ENCODE data around the gene MYOZ3.

The MYOZ3 gene

DNA sequence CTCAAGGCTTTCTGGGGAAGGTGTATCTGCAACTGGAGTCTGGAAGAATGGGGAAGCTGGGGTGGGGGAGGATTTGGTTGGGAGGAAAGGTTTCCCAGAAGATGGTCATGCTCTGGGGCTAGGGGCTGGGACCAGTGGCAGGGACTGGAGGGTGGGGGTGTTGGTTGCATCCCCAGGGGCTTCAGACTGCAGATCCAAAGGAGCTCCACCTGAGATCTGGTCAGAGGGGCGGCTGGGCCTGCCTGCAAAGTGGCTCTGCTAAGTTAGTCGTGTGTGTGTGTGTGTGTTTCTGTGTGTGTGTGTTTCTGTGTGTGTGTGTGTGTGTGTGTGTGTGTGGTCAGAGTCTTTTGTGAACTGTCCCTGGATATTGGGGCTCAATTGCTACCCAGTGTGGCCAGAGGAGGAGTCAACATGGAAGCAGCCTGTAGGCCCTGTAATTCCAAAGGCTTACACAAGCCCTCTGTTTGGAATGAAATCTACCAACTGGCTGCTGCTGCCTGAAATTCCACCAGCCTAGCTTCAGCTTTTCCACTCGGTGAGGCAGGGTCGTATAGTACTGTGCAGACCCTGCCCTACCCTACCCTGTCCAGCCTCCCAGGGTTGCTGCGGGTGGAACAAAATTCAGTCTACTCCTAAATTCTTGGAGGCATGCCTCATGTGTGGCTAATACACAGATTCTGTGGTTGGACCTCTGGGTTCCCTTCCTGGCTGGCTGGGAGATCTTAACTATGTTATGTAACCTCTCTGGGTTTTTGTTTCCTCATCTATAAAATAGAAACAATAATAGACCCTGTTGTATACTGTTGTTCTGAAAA lies 33.1 kb upstream of the MYOZ3 start:
- H3K27ac ChIP-seq, result no peak overlapping the region
- TF ChIP-seq ZFX (IDR thresholded peaks at IDR 0.05), result no peak
- TF ChIP-seq, protein P1, sequence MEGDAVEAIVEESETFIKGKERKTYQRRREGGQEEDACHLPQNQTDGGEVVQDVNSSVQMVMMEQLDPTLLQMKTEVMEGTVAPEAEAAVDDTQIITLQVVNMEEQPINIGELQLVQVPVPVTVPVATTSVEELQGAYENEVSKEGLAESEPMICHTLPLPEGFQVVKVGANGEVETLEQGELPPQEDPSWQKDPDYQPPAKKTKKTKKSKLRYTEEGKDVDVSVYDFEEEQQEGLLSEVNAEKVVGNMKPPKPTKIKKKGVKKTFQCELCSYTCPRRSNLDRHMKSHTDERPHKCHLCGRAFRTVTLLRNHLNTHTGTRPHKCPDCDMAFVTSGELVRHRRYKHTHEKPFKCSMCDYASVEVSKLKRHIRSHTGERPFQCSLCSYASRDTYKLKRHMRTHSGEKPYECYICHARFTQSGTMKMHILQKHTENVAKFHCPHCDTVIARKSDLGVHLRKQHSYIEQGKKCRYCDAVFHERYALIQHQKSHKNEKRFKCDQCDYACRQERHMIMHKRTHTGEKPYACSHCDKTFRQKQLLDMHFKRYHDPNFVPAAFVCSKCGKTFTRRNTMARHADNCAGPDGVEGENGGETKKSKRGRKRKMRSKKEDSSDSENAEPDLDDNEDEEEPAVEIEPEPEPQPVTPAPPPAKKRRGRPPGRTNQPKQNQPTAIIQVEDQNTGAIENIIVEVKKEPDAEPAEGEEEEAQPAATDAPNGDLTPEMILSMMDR (conservative IDR thresholded peaks at IDR 0.05), result no peak

DNA sequence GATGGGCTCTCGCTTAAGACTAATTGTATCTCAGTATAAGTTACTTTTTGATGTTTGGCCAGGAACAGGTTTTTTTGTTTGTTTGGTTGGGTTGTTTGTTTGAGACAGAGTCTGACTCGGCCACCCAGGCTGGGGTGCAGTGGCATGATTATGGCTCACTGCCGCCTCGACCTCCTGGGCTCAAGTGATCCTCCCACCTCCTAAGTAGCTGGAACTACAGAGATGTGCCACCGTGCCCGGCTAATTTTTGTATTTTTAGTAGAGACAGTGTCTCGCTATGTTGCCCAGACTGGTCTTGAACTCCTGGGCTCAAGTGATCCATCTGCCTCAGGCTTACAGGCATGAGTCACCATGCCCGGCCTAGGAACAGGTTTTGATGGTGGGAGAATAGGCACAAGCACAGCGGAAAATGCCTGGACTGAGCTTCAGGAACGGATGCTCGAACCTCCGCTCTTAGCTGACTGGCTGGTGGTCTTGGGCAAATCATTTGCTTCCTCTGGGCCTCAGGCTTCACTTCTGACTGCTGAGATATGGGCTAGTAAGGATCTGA lies 32.0 kb upstream of the MYOZ3 start:
- TF ChIP-seq ZFX (IDR thresholded peaks at IDR 0.05), result no peak
- TF ChIP-seq, protein P1 (conservative IDR thresholded peaks at IDR 0.05), result no peak
- no peak overlapping the region for H3K27ac ChIP-seq

DNA sequence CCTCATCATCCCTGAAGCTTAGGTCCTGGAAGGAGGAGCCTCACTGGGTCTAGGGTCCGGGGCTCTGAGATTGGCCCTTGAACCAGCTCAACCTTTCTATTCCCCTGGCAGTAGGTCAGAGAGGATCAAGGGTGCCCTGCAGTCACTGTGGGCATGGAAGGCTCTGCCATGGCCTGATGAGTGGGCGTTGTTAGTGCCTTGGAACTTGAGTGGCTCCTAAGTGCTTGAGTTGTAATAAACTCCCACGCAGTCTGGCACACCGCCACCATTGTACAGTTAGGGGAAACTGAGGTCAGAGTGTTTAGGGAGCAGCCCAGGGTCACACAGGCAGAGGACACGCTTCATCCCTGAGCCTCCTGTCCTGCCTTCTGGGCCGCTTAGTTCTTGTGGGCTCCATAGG lies 31.0 kb upstream of the MYOZ3 start:
- no peak overlapping the region for H3K27ac ChIP-seq

DNA sequence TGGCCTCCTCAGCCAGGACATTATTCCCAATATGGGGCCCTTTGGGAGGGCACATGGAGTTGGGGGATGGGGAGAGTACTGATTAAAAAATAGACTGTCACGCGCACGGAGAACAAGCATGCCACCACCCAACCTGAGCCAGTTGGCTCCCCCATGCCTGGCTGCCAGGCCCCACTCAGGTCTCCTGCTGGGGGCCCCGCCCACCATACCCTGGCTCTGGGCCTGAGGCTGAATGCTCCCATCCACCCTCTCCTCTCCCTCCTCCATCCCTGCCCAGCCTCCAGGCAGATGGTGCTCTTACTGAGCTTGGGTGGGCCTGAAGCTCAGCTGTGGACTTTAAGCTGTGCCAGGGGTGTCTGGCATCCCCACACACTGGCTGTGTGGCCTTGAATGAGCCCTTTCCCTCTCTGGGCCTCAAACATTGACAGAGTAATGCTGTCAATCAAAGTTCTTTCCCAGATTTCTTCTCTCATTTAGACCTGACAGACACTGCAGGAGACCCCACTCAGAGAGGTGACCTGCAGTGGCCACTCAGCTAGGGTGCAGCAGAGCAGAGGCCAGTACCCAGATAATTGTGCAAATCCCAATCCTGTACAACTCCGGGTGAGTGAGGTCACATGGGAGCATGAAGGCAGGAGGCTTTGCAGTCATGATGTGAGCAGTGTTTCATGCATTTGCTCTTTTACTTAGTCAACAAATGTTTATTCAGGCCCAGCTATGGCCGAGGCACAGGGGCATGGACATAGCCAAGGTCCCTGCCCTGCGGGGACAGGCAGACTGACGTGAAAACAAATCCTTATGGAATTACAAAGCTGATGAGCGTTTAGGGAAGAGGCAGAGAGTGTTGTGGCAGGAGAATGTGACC lies 30.4 kb upstream of the MYOZ3 start:
- TF ChIP-seq, protein P1 (conservative IDR thresholded peaks at IDR 0.05), result no peak
- no peak for TF ChIP-seq ZFX (IDR thresholded peaks at IDR 0.05)
- H3K27ac ChIP-seq, result no peak overlapping the region

More for the DNA sequence above, 31.0 kb upstream of the MYOZ3 start:
- TF ChIP-seq, protein P1 (conservative IDR thresholded peaks at IDR 0.05), result no peak
- no peak for TF ChIP-seq ZFX (IDR thresholded peaks at IDR 0.05)

DNA sequence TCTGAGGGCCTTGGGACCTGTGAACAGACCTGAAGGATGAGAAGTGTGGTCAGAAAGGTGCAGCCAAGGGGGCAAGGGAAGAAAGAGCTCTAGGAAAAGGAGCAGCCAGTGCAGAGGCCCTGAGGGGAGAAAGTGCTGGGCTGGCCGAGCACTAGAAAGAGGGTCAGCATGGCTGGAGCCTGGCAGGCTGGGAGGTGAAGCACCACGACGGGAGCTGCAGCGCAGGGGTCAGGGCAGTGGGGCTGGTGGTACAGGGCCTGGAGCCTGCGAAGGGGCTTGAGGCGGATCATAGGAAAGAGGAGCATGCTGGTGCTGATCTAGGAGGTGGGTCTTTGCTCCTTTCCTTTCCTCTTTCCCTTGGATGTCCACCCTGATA lies 29.7 kb upstream of the MYOZ3 start:
- TF ChIP-seq ZFX (IDR thresholded peaks at IDR 0.05), result no peak
- TF ChIP-seq, protein P1 (conservative IDR thresholded peaks at IDR 0.05), result no peak
- no peak overlapping the region for H3K27ac ChIP-seq

DNA sequence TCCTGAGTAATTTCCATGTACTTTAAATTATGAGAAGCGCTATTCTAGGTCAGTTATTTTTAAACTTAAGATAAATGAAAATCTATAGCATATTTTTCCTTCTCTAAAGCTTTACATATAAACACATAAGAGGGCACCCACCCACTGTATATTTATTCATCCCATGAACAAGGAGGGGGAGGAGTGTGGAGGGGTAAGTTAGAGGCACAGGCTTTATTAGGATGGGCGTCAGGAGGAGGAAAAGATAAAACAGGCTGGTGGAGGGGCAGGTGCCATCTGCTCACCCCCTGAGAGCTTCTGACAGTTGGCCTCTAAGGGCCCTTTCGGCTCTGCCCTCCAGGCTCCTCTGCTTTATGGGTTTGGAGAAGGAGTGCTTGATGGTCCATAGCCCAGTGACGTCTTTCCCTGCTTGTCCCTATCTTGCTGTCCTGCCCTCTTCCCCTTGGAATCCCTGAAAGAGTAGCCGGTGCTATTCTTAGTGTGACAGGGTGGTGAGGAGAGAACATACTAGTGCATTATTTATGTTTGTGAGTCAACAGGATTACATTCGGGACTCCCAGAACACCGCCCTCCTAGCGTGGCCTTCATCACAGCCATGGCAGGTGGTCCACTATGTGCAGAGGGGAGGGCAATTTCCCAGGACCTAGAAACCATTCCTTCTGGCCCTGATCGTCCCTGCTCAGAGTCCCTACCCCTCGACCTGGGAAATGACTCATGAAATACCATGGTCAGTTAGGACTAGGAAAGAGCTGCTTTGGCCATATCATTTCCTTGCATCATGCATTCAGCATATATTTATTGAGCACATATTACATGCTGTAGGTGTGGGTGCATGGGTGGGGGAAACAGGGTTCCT lies 28.5 kb upstream of the MYOZ3 start:
- no peak overlapping the region for H3K27ac ChIP-seq
- TF ChIP-seq, protein P1 (conservative IDR thresholded peaks at IDR 0.05), result no peak
- no peak for TF ChIP-seq ZFX (IDR thresholded peaks at IDR 0.05)
